ENCODE data around the gene ZNF813.

DNA sequence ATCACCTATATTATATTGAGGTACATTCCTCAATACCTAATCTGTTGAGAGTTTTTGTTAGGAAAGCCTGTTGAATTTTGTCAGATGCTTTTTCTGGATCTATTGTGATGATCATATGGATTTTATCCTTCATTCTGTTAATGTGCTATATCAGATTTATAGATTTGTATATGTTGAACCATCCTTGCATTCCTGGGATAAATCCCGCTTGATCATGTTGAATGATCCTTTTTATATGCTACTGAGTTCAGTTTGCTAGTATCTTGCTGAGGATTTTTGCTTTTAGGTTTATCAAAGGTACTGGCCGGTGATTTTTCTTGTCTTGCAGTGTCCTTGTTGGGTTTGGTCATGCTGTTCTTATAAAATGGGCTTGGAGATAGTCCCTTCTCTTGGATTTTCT is 58.4 kb downstream of the ZNF813 start:
- TF ChIP-seq, protein P1, sequence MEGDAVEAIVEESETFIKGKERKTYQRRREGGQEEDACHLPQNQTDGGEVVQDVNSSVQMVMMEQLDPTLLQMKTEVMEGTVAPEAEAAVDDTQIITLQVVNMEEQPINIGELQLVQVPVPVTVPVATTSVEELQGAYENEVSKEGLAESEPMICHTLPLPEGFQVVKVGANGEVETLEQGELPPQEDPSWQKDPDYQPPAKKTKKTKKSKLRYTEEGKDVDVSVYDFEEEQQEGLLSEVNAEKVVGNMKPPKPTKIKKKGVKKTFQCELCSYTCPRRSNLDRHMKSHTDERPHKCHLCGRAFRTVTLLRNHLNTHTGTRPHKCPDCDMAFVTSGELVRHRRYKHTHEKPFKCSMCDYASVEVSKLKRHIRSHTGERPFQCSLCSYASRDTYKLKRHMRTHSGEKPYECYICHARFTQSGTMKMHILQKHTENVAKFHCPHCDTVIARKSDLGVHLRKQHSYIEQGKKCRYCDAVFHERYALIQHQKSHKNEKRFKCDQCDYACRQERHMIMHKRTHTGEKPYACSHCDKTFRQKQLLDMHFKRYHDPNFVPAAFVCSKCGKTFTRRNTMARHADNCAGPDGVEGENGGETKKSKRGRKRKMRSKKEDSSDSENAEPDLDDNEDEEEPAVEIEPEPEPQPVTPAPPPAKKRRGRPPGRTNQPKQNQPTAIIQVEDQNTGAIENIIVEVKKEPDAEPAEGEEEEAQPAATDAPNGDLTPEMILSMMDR (IDR thresholded peaks at IDR 0.05; ENCODE audit: low read depth, low read length), result no peak
- no peak for TF ChIP-seq POLR2A (IDR thresholded peaks at IDR 0.05; ENCODE audit: extremely low read depth, insufficient read length)
- TF ChIP-seq, protein P2, sequence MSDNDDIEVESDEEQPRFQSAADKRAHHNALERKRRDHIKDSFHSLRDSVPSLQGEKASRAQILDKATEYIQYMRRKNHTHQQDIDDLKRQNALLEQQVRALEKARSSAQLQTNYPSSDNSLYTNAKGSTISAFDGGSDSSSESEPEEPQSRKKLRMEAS (IDR thresholded peaks at IDR 0.05; ENCODE audit: low read depth, low read length), result no peak

Data from NB4 (cell line).